Testis (tissue), 3 donors: Measurements from ENCODE around the gene LILRB3. TPM values are rescaled to one million over a fixed set of nuclear protein-coding genes. Genes with fewer than 3 reads are reported as not detected.

ENCODE experiments used
- DNase-seq: peaks from one replicate; pipeline ENCODE4 v3.0.0-alpha.2; 2019
- H3K27ac ChIP-seq, 2 donors: fragments of 200-600 bp; sonication (generic); one replicate each; pipeline ENCODE4 v1.5.1; 2019
- H3K27me3 ChIP-seq: fragments of 200-600 bp; sonication (generic); one replicate; pipeline ENCODE4 v1.5.1; 2019
- H3K36me3 ChIP-seq: fragments of 200-600 bp; sonication (generic); one replicate; pipeline ENCODE4 v1.5.1; 2017; ENCODE audit warnings: low read depth; ENCODE audit errors: missing control alignments
- H3K4me1 ChIP-seq: fragments of 200-600 bp; sonication (generic); one replicate; pipeline ENCODE4 v1.5.1; 2019
- H3K4me3 ChIP-seq, 2 donors: fragments of 200-600 bp; sonication (generic); one replicate each; pipeline ENCODE4 v1.5.1; 2017 to 2019
- H3K9me3 ChIP-seq: fragments of 200-600 bp; sonication (generic); one replicate; pipeline ENCODE4 v1.5.1; 2017
- CTCF ChIP-seq, 3 experiments: fragments of 450-650 bp in 2 of 3; fragments of 200-600 bp in 1 of 3; sonication (generic) in 1 of 3; IDR thresholded peaks; one replicate each; pipeline ENCODE4 v1.5.1; 2016 to 2019; ENCODE audit warnings: antibody characterized with exemption in 3 of 3, mild to moderate bottlenecking in 2 of 3, moderate library complexity in 1 of 3
- POLR2A ChIP-seq: fragments of 450-650 bp; IDR thresholded peaks from one replicate; pipeline ENCODE4 v1.6.1; 2017; ENCODE audit warnings: antibody characterized with exemption, mild to moderate bottlenecking, moderate library complexity
- WGBS, 2 donors: methylation state at CpG; one replicate each; pipeline ENCODE4 v1.1.5; 2018; 5-methylcytosine and 5-hydroxymethylcytosine counted together
- intact Hi-C: fragments of 100-400 bp; cut with DNase I; formaldehyde crosslinking; loops from one replicate; pipeline ENCODE4 v1.15.1; 2023; ENCODE audit warnings: low total_unique reads
- polyA plus RNA-seq: library from polyadenylated mRNA; stranded (reverse); fragments of 350-450 nt; fragmentation: Illumina TruSeq; extraction: RNeasy Lipid Tissue Mini Kit (QIAGEN cat#74804); gene quantifications from one replicate; pipeline ENCODE4 v1.2.3, GENCODE V29; 2014; ENCODE audit warnings: low read depth, low replicate concordance; ENCODE audit not compliant: insufficient read depth
- total RNA-seq, 2 donors: library from RNA; depleted of rRNA; stranded (reverse); fragments of >200 nt; gene quantifications; one replicate each; pipeline ENCODE4 v1.2.3, GENCODE V29; 2016

The LILRB3 gene
- total and polyA plus RNA-seq, 3 donors from 2014 or later: 3.6 to 11.0 (median 4.9) TPM

GRCh38 chr19:54262470-54262869, 39.7 kb upstream of the LILRB3 start:
- no peak for DNase-seq
- Histone ChIP-seq H3K27ac (no peak overlapping the region), H3K36me3 (no peaks in the 10 kb centered on the region), H3K4me3 (no peak overlapping the region), H3K4me1 (peaks cover 4% of the 10 kb centered on the region), H3K27me3 (no peaks in the 10 kb centered on the region), H3K9me3 (no peaks in the 10 kb centered on the region)
- 88 to 92% methylated on average over 2 of the region's 2 CpGs for WGBS, 2 donors
- TF ChIP-seq CTCF (IDR thresholded peaks at IDR 0.05): no peak
- TF ChIP-seq POLR2A: no peak
- intact Hi-C loops: no loop called here

GRCh38 chr19:54262066-54262465, 39.3 kb upstream of the LILRB3 start:
- Histone ChIP-seq H3K4me1 (peaks cover 4% of the 10 kb centered on the region), H3K4me3 (no peak overlapping the region), H3K36me3 (no peaks in the 10 kb centered on the region), H3K27me3 (no peaks in the 10 kb centered on the region), H3K27ac (no peak overlapping the region), H3K9me3 (no peaks in the 10 kb centered on the region)
- no peak for TF ChIP-seq POLR2A
- no peak for TF ChIP-seq CTCF (IDR thresholded peaks at IDR 0.05)
- 84% methylated on average over 11 of the region's 11 CpGs for WGBS, 2 donors
- no peak for DNase-seq
- intact Hi-C loops: no loop called here

- Histone ChIP-seq H3K36me3 (no peaks in the 10 kb centered on the region), H3K4me3 (no peak within 1 kb of the TSS), H3K9me3 (no peaks in the 10 kb centered on the region), H3K4me1 (peaks cover 4% of the 10 kb centered on the region), H3K27me3 (no peaks in the 10 kb centered on the region), H3K27ac (no peak within 1 kb of the TSS)
- 44 to 58% methylated on average over 3 to 9 of the region's 9 CpGs for WGBS, 2 donors
- DNase-seq: no peak
- TF ChIP-seq CTCF (IDR thresholded peaks at IDR 0.05) (no peak), POLR2A (no peak)
- intact Hi-C loops: no loop called here
Measured at GRCh38 chr19:54257116-54257480, 34.3 kb upstream of the LILRB3 start, which contains the start of gene LILRB5. Gene LILRB5 (minus strand): TSS chr19:54257273. CDS start chr19:54257193, 80 bp downstream.

GRCh38 chr19:54256250-54257115, 33.7 kb upstream of the LILRB3 start:
- H3K4me3 ChIP-seq: no peak overlapping the region
- intact Hi-C loops: no loop called here
- 74 to 75% methylated on average over 14 to 16 of the region's 19 CpGs for WGBS, 2 donors
- H3K27me3 ChIP-seq: no peaks in the 10 kb centered on the region
- no peak for DNase-seq
- H3K36me3 ChIP-seq: no peaks in the 10 kb centered on the region
- H3K27ac ChIP-seq: no peak overlapping the region
- TF ChIP-seq POLR2A (no peak), CTCF (IDR thresholded peaks at IDR 0.05) (no peak)
- H3K9me3 ChIP-seq: no peaks in the 10 kb centered on the region
- peaks cover 4% of the 10 kb centered on the region for H3K4me1 ChIP-seq
